ENCODE results near the gene KIDINS220.

The KIDINS220 gene

DNA sequence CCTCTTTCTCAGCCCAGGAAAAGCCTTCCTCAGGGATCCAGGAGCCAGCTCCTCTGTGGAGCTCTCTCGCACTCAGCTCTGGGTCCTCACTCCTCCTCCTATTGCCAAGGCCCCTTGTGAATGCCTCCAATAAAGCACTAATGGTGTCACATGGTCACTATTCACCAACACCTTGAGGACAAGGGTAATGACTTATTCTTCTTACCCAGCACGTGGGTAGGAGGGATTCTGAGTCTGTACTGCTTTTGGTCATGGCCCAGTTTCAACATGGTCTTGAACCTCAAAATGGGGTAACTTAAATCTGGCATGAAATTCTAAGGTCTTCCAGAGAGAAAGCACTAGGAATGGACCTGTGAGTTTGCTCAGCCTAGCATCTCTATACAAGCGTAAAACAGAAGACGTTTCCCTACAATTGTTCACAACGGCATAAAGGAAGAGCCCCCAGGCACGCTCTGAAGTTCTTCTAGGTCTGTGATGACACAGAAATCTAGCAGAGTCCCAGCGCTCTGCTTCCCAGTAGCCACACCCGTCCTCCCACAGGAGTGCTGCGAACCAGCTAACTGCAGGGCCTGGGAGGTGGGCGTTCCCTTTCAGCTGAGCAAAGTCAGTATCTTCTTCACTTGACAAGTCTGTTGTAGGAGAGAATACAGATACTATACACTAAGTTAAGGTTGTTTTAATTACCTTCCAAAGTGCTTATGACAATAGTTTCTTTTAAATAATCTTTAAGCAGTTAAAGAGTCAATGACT, 14.6 kb upstream of the KIDINS220 start:
- DNase-seq (ENCODE audit: low read depth in 1 of 2, low spot score in 1 of 2) = no peak

DNA sequence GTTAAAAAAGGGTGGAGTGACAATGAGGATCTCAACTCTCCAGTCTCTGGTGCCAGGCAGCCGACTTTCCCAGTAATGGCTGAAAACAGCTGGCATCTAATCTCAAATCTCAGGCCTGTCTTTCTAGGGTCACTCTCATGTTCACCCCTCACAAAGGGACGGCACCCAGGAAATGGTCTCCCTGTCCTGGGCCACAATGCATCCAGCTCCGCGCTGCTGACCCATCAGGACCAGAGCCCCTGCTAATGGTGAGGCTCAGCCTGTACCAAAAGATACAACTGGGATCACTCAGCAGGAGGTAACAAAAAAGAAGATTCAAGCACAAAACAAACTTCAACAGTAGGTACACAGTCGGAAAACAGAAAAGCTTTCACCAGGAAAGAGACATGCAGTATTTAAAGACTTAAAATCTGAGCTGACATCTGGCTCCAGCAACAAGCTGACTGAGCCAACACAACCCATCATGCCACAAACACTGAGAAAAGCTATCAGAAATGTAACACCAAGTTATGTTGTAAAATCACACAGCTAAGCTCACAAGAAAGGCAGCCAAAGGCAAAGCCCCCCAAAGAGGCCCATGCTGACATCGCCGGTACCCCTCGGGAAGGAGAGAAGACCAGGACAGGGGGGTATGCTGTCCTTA, 13.6 kb upstream of the KIDINS220 start:
- no peak for DNase-seq (ENCODE audit: low read depth in 1 of 2, low spot score in 1 of 2)

DNA sequence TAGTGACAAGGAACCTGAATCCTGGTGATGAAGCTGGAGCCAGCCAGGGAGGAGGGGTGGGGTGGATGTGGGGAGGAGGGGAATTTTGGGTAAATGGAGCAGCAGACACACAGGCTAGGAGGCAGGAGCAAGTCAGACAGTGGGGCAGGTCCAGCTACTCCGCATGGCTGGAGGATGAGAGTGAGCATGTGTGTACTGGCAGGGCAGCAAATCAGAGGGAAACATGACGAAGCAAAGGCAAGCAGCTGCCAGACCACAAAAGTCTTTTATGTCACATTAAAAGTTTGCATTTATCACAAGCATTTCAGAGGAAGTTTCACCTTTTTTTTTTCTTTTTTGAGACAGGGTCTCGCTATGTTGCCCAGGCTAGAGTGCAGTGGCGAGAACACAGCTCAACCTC, 11.9 kb upstream of the KIDINS220 start:
- no peak for DNase-seq (ENCODE audit: low read depth in 1 of 2, low spot score in 1 of 2)

GRCh38 chr2:8848328-8849100, 11.1 kb upstream of the KIDINS220 start:
- DNase-seq (ENCODE audit: low read depth in 1 of 2, low spot score in 1 of 2) = no peak

- DNase-seq (ENCODE audit: low read depth in 1 of 2, low spot score in 1 of 2) = no peak
These were observed 10.0 kb upstream of the KIDINS220 start for GRCh38 chr2:8847400-8847799.

- no peak for DNase-seq (ENCODE audit: low read depth in 1 of 2, low spot score in 1 of 2)
These were observed 4.5 kb upstream of the KIDINS220 start for GRCh38 chr2:8841932-8842331.

DNA sequence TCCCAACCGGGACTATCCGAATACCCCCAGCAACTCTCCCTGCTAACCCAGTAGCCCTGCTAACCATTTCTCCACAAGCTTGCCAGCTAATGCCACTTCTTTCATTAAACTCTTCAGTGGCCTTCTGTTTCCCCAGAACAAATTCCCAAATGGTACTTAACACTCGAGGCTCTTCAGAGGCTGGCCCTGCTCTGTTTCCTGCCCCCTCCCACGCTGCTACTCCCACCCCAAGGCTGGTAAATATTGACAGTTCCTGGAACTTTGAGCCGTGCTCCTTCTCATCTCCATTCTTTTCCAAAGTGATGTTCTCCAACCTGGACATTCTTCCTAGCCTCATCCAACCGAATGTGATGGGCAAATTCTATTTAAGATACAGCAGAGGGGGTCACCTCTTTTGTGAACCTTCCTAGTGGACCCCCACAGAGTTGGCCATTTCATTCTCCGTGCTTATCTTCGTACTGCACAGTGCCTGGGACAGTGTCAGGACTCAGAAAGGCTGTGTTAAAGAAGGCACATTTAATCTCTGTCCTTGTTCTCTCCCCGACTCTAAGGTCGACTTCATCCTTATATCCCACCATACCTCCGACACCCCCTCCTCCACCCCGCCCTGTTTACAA, 3.2 kb upstream of the KIDINS220 start:
- DNase-seq (ENCODE audit: low read depth in 1 of 2, low spot score in 1 of 2) = no peak

- DNase-seq (ENCODE audit: low read depth in 1 of 2, low spot score in 1 of 2) = no peak
These were observed 2.0 kb upstream of the KIDINS220 start for GRCh38 chr2:8839189-8839965.

GRCh38 chr2:8837795-8838140, 355 bp upstream of the KIDINS220 start:
- DNase-seq (ENCODE audit: low read depth in 1 of 2, low spot score in 1 of 2) = no peak

DNA sequence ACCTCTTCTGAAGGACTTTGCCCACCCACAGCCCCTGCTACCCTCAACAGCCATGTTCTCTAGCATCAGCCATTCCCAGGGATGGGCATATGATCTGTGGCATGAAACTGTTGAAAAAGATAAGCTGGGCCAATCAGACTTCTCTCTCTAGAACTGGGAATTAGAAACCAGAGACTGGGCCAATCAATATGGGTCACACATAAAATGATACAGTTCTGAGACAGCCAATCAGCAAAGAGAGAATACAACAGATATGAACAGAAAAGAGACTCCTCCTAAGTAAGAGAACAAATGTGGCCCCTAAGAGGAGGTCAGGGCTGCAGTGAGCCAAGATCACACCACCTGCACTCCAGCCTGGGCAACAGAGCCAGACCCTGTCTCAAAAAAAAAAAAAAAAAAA, 2.1 kb downstream of the KIDINS220 start:
- DNase-seq (ENCODE audit: low read depth in 1 of 2, low spot score in 1 of 2) = no peak

- no peak for DNase-seq (ENCODE audit: low read depth in 1 of 2, low spot score in 1 of 2)
These were observed 3.6 kb downstream of the KIDINS220 start for GRCh38 chr2:8833853-8834252.

- DNase-seq (ENCODE audit: low read depth in 1 of 2, low spot score in 1 of 2) = no peak
These were observed 5.9 kb downstream of the KIDINS220 start for GRCh38 chr2:8831516-8831915.

DNA sequence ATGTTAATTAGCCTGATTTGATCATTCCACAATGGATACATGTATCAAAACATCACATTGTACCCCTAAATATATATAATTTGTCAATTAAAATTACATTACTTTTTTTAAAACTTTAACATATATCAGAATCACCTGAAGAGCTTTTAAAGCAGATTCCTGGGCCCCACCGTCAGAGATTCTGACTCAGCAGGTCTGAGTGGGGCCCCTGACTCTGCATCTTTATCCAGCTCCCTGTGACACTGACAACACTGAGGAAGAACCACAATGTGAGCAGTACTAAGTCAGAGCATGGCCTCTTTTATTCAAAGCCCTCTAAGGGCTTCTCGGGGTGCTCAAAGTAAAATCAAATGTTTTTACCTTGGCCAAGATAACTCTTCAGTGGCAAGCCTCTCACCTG, 9.7 kb downstream of the KIDINS220 start:
- no peak for DNase-seq (ENCODE audit: low read depth in 1 of 2, low spot score in 1 of 2)

DNA sequence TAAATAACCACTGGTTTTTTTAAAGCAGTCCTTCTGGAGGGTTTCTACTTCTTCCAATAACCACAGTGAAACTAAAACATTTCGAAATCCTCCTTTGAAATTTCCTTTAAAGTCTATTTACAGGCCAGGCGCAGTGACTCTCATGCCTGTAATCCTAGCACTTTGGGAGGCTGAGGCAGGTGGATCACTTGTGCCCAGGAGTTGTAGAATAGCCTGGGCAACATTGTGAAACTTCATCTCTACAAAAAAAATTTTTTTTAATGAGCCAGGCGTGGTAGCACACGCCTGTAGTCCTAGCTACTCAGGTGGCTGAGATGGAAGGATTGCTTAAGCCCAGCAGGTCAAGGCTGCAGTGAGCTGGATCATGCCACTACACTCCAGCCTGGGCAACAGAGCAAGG, 15.2 kb downstream of the KIDINS220 start:
- no peak for DNase-seq (ENCODE audit: low read depth in 1 of 2, low spot score in 1 of 2)

DNA sequence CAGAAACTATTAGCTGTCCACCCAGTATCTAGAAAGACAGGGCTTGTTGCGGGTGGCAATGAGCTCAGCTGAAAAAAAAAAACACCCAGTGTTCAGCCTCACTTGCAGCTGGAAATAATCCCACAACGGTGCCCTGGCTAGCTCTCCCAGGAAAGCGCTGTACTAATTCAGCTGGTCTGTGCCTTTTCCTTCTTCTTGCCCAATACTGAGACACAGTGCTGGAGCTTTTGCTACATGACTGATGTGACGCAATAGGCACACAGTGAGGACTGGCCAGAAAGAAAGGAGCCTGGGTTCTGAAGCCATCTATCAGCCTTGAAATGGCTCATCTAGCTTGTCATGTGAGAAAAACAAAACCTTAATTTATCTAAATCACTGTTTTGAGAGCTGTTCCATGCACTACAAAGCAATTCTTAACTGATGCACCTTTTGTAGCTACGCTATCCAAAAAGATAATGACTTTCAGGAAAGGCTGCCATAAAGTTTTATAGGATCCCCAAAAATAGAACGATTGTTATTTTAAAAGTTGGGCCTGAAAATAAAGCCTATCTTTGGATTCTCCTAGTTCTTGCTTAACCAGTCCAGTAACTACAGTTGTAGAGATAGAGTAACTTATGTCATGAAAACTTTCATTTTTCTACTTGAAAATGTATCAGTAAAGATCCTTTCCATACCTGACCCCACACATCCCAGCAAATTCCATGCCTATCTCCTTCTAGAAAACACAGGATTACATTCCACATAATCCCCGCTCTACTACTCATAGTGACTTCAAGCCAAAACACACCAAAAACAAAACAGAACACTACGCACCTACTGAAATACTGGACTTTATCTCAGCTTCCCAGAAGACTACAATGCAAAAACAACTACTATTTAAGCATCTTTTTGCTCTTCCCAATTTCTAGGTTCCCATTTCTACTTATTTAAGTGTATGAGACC, 15.9 kb downstream of the KIDINS220 start:
- DNase-seq (ENCODE audit: low read depth in 1 of 2, low spot score in 1 of 2) = no peak

- DNase-seq (ENCODE audit: low read depth in 1 of 2, low spot score in 1 of 2) = no peak
These were observed 17.5 kb downstream of the KIDINS220 start for GRCh38 chr2:8819948-8820347.

DNA sequence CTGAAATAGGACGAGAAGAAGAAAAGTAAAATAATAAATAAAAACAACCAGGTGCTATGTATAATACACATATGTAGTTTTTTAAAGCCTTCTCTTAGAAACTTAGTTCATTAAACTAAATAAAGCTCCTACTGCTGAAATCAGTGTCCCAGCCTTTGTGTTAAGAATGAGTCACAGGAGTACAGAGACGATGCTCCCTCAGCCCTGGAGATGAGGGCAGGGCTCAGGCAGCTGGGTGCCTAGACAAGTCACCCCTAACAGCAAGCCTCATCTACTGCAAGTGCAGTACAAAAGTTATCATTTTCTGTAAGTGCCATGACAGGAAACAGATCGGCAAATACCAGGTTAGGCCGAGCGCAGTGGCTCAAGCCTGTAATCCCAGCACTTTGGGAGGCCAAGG, 18.2 kb downstream of the KIDINS220 start:
- DNase-seq (ENCODE audit: low read depth in 1 of 2, low spot score in 1 of 2) = no peak

GRCh38 chr2:8817221-8817620, 20.2 kb downstream of the KIDINS220 start:
- DNase-seq (ENCODE audit: low read depth in 1 of 2, low spot score in 1 of 2) = no peak

GRCh38 chr2:8806885-8807704, 30.3 kb downstream of the KIDINS220 start:
- no peak for DNase-seq (ENCODE audit: low read depth in 1 of 2, low spot score in 1 of 2)
